ENCODE results near the gene KCNMB4.

KCNMB4 gene

GRCh38 chr12:70334742-70335141 is 31.3 kb upstream of the KCNMB4 start:
- TF ChIP-seq ZFP3 (CRISPR knock-in tag; IDR thresholded peaks at IDR 0.05) (no peak), ISL1 (CRISPR knock-in tag; IDR thresholded peaks at IDR 0.05) (no peak), BACH2 (CRISPR knock-in tag; IDR thresholded peaks at IDR 0.05; ENCODE audit: borderline replicate concordance) (no peak), CSDC2 (CRISPR knock-in tag; IDR thresholded peaks at IDR 0.05) (no peak), ESRRG (CRISPR knock-in tag; IDR thresholded peaks at IDR 0.05) (no peak), ZNF8 (CRISPR knock-in tag; IDR thresholded peaks at IDR 0.05) (no peak), POU6F1 (CRISPR knock-in tag; IDR thresholded peaks at IDR 0.05; ENCODE audit: borderline replicate concordance, low read depth) (no peak), ZNF70 (CRISPR knock-in tag; IDR thresholded peaks at IDR 0.05) (no peak), ZFP30 (CRISPR knock-in tag; IDR thresholded peaks at IDR 0.05) (no peak), TSHZ2 (CRISPR knock-in tag; IDR thresholded peaks at IDR 0.05) (no peak), GLIS3 (CRISPR knock-in tag; IDR thresholded peaks at IDR 0.05) (no peak), RARB (CRISPR knock-in tag; IDR thresholded peaks at IDR 0.05) (no peak), PATZ1 (CRISPR knock-in tag; IDR thresholded peaks at IDR 0.05; ENCODE audit: borderline replicate concordance) (no peak), ARNTL (CRISPR knock-in tag; IDR thresholded peaks at IDR 0.05; ENCODE audit: borderline replicate concordance, low read depth) (no peak), ZC3H10 (CRISPR knock-in tag; IDR thresholded peaks at IDR 0.05) (no peak), TOX (CRISPR knock-in tag; IDR thresholded peaks at IDR 0.05; ENCODE audit: borderline replicate concordance) (no peak), OSR1 (CRISPR knock-in tag; IDR thresholded peaks at IDR 0.05) (no peak)
- no peak for ATAC-seq

- TF ChIP-seq PATZ1 (CRISPR knock-in tag; IDR thresholded peaks at IDR 0.05; ENCODE audit: borderline replicate concordance) (no peak), ZFP3 (CRISPR knock-in tag; IDR thresholded peaks at IDR 0.05) (no peak), BACH2 (CRISPR knock-in tag; IDR thresholded peaks at IDR 0.05; ENCODE audit: borderline replicate concordance) (no peak), ISL1 (CRISPR knock-in tag; IDR thresholded peaks at IDR 0.05) (no peak), RARB (CRISPR knock-in tag; IDR thresholded peaks at IDR 0.05) (no peak), ZC3H10 (CRISPR knock-in tag; IDR thresholded peaks at IDR 0.05) (no peak), CSDC2 (CRISPR knock-in tag; IDR thresholded peaks at IDR 0.05) (no peak), TSHZ2 (CRISPR knock-in tag; IDR thresholded peaks at IDR 0.05) (no peak), SNAI2 (CRISPR knock-in tag; IDR thresholded peaks at IDR 0.05) (no peak), ZNF8 (CRISPR knock-in tag; IDR thresholded peaks at IDR 0.05) (no peak), ESRRG (CRISPR knock-in tag; IDR thresholded peaks at IDR 0.05) (no peak), TOX (CRISPR knock-in tag; IDR thresholded peaks at IDR 0.05; ENCODE audit: borderline replicate concordance) (no peak), ZFP30 (CRISPR knock-in tag; IDR thresholded peaks at IDR 0.05) (no peak), CREB5 (CRISPR knock-in tag; IDR thresholded peaks at IDR 0.05; ENCODE audit: low read depth) (no peak), ZNF70 (CRISPR knock-in tag; IDR thresholded peaks at IDR 0.05) (no peak), TCF4 (CRISPR knock-in tag; IDR thresholded peaks at IDR 0.05; ENCODE audit: borderline replicate concordance) (no peak), ARNTL (CRISPR knock-in tag; IDR thresholded peaks at IDR 0.05; ENCODE audit: borderline replicate concordance, low read depth) (no peak), ZNF565 (CRISPR knock-in tag; conservative IDR thresholded peaks at IDR 0.05; ENCODE audit: low read depth) (no peak), GLIS3 (CRISPR knock-in tag; IDR thresholded peaks at IDR 0.05) (no peak)
- no peak for ATAC-seq
These were observed 27.6 kb upstream of the KCNMB4 start for GRCh38 chr12:70338531-70338930.

Data from SK-N-SH treated with all-trans-retinoic acid at 6 μM for 48 hours (cell line).